Activated B cell treated with CpG ODN at 0.5 μM for 24 hours (primary cell): ENCODE measurements around the gene ERC2. TPM values are rescaled to one million over a fixed set of nuclear protein-coding genes. Genes with fewer than 3 reads are reported as not detected.

Experiments
- ATAC-seq: fragments of 200-7000 bp; cut with Tn5 transposase; one replicate; pipeline ENCODE4 v1.10.0; 2021; ENCODE audit warnings: low read depth, mild to moderate bottlenecking, moderate library complexity
- CTCF ChIA-PET: fragments of 350-600 bp; sonication (Branson Sonifier 250); formaldehyde crosslinking; loops from one replicate; lab custom pipeline; 2021; ENCODE audit warnings: antibody characterized with exemption; lab: Charles Lee
- POLR2A ChIA-PET: fragments of 350-600 bp; sonication (Branson Sonifier 250); formaldehyde crosslinking; loops from one replicate; lab custom pipeline; 2021; ENCODE audit warnings: antibody characterized with exemption; lab: Charles Lee
- DNase-seq: peaks from one replicate; pipeline ENCODE4 v3.0.0; 2022
- H3K27ac Mint-ChIP-seq: one replicate; pipeline ENCODE4 v1.8.0; 2020; ENCODE audit warnings: mixed read lengths
- H3K27me3 Mint-ChIP-seq: one replicate; pipeline ENCODE4 v1.8.0; 2021; ENCODE audit warnings: mixed read lengths
- H3K36me3 Mint-ChIP-seq: one replicate; pipeline ENCODE4 v1.8.0; 2021; ENCODE audit warnings: low read depth, mixed read lengths
- H3K4me1 Mint-ChIP-seq: one replicate; pipeline ENCODE4 v1.8.0; 2021; ENCODE audit warnings: mixed read lengths
- H3K4me3 Mint-ChIP-seq: one replicate; pipeline ENCODE4 v1.8.0; 2020; ENCODE audit warnings: mild to moderate bottlenecking, mixed read lengths
- H3K9me3 Mint-ChIP-seq: one replicate; pipeline ENCODE4 v1.8.0; 2020; ENCODE audit warnings: mixed read lengths
- CTCF ChIP-seq: fragments of 200-600 bp; IDR thresholded peaks from one replicate; pipeline ENCODE4 v1.8.0; 2022; ENCODE audit warnings: antibody characterized with exemption, mild to moderate bottlenecking
- intact Hi-C: fragments of 100-400 bp; cut with micrococcal nuclease; formaldehyde crosslinking; loops from one replicate; pipeline ENCODE4 v1.15.1; 2024
- total RNA-seq: library from RNA; stranded (reverse); gene quantifications from 2 replicates; pipeline ENCODE4 v1.2.3, GENCODE V29; 2022

The ERC2 gene
- total RNA-seq, 1 donor from 2014 or later: not detected

- DNase-seq (no peak), ATAC-seq (no peak)
- no peaks in the 10 kb centered on the region for H3K36me3 Mint-ChIP-seq
- no peaks in the 10 kb centered on the region for H3K27me3 Mint-ChIP-seq
- H3K27ac Mint-ChIP-seq: no peak overlapping the region
- no peak overlapping the region for H3K4me3 Mint-ChIP-seq
- TF ChIP-seq CTCF: no peak
- intact Hi-C loops: no loop called here
- H3K9me3 Mint-ChIP-seq: no peaks in the 10 kb centered on the region
- CTCF ChIA-PET: no interaction called here
- H3K4me1 Mint-ChIP-seq: no peaks in the 10 kb centered on the region
- POLR2A ChIA-PET: no interaction called here
Measured at GRCh38 chr3:56005196-56005805, 463.0 kb downstream of the ERC2 start.

DNA sequence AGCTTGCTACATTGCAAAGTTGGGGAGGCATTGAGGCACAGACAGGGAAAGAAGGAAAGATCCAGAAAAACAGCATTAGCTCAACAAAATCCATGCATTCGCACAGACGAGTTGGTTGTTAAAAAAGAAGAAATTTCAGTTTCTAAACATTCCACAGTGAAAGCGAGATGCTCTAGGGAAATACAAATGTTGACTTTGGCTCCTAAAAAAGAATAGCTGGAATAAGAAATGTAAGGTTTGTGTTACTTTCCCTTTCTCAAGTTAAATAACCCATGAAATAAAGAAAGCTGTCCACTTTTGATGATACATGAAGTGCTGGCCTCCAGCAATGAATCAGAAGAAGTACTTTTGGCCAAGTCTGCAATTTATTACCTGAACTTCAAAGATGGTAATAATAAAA is 465.1 kb downstream of the ERC2 start:
- Mint-ChIP-seq H3K4me1 (no peaks in the 10 kb centered on the region), H3K36me3 (no peaks in the 10 kb centered on the region), H3K4me3 (no peak overlapping the region), H3K9me3 (no peaks in the 10 kb centered on the region), H3K27ac (no peak overlapping the region), H3K27me3 (no peaks in the 10 kb centered on the region)
- ATAC-seq (no peak), DNase-seq (no peak)
- intact Hi-C loops: no loop called here
- CTCF ChIA-PET: no interaction called here
- no peak for TF ChIP-seq CTCF
- POLR2A ChIA-PET: no interaction called here

- Mint-ChIP-seq H3K4me3 (no peak overlapping the region), H3K27ac (no peak overlapping the region), H3K36me3 (no peaks in the 10 kb centered on the region), H3K4me1 (no peaks in the 10 kb centered on the region), H3K9me3 (no peaks in the 10 kb centered on the region), H3K27me3 (no peaks in the 10 kb centered on the region)
- ChIA-PET POLR2A (no interaction called here), CTCF (no interaction called here)
- TF ChIP-seq CTCF: no peak
- intact Hi-C loops: no loop called here
- ATAC-seq: no peak
- DNase-seq: no peak
Measured at GRCh38 chr3:56001991-56002390, 466.3 kb downstream of the ERC2 start.

DNA sequence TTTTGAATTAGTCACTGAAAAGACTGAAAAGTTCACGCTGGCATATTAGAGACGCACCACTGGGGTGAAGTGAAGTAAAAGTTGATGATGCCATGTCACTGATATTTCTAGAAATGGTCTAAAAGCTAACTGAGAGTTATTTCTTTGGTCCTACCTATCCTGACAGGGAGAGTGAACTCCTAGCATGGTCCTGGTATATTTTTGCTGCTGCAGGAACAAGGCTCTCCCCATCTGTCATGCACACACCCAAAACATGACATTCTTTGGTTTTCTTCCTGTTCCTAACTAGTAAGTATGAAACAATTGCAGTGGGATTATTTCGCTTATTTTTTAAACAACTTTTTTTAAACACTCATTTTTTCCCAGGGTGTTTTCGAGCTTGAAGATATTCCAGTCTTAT is 466.7 kb downstream of the ERC2 start:
- ATAC-seq: no peak
- H3K4me3 Mint-ChIP-seq: no peak overlapping the region
- TF ChIP-seq CTCF: no peak
- no peak for DNase-seq
- no peaks in the 10 kb centered on the region for H3K27me3 Mint-ChIP-seq
- ChIA-PET CTCF (no interaction called here), POLR2A (no interaction called here)
- H3K36me3 Mint-ChIP-seq: no peaks in the 10 kb centered on the region
- intact Hi-C loops: no loop called here
- no peak overlapping the region for H3K27ac Mint-ChIP-seq
- no peaks in the 10 kb centered on the region for H3K4me1 Mint-ChIP-seq
- no peaks in the 10 kb centered on the region for H3K9me3 Mint-ChIP-seq

- ATAC-seq (no peak), DNase-seq (no peak)
- H3K27ac Mint-ChIP-seq: no peak overlapping the region
- intact Hi-C loops: no loop called here
- no peak for TF ChIP-seq CTCF
- H3K4me1 Mint-ChIP-seq: no peaks in the 10 kb centered on the region
- no peak overlapping the region for H3K4me3 Mint-ChIP-seq
- ChIA-PET CTCF (no interaction called here), POLR2A (no interaction called here)
- H3K9me3 Mint-ChIP-seq: no peaks in the 10 kb centered on the region
- no peaks in the 10 kb centered on the region for H3K36me3 Mint-ChIP-seq
- H3K27me3 Mint-ChIP-seq: no peaks in the 10 kb centered on the region
Measured at GRCh38 chr3:55989366-55989765, 478.9 kb downstream of the ERC2 start.
